Caco-2 (cell line): Measurements from ENCODE around the gene PIK3C2G. TPM values are rescaled to one million over a fixed set of nuclear protein-coding genes. Genes with fewer than 3 reads are reported as not detected.

Source experiments
- BruUV-seq: library from RNA; stranded (reverse); fragments of 400-500 nt; replicated peaks from 2 replicates; lab custom pipeline; 2021; lab: Mats Ljungman, UMichigan
- CTCF ChIA-PET: fragments of 300-600 bp; sonication (Branson Sonifier 250); formaldehyde crosslinking; loops from one replicate; lab custom pipeline; 2022; ENCODE audit warnings: antibody characterized with exemption; lab: Charles Lee
- POLR2A ChIA-PET: fragments of 300-600 bp; sonication (Branson Sonifier 250); formaldehyde crosslinking; loops from one replicate; lab custom pipeline; 2022; ENCODE audit warnings: antibody characterized with exemption; lab: Charles Lee
- DNase-seq, 2 experiments: peaks; one replicate each; pipeline versions ENCODE4 v3.0.0 to v3.0.0-alpha.2; 2020 to 2022
- H3K27me3 ChIP-seq: replicated peaks from 2 replicates; pipeline ENCODE4 v1.6.0; 2011; ENCODE audit warnings: low read length; ENCODE audit not compliant: control insufficient read depth, insufficient read depth
- H3K36me3 ChIP-seq: 2 replicates; pipeline ENCODE4 v1.5.1; 2011; ENCODE audit warnings: low read length; ENCODE audit not compliant: control insufficient read depth, insufficient read depth
- H3K4me1 ChIP-seq: fragments of 250-450 bp; sonication (Bioruptor Pico); 2 replicates; pipeline ENCODE4 v1.5.1; 2020; ENCODE audit warnings: mild to moderate bottlenecking
- H3K4me3 ChIP-seq: 2 replicates; pipeline ENCODE4 v1.5.1; 2011; ENCODE audit warnings: low read depth, mild to moderate bottlenecking, control low read depth, low read length
- H3K9me3 ChIP-seq: fragments of 250-450 bp; sonication (Bioruptor Pico); 2 replicates; pipeline ENCODE4 v1.5.1; 2020; ENCODE audit warnings: mild to moderate bottlenecking, moderate library complexity
- H3K27ac Mint-ChIP-seq: one replicate; pipeline ENCODE4 v1.8.0; 2022; ENCODE audit warnings: mixed read lengths; ENCODE audit not compliant: unreplicated experiment
- H3K27me3 Mint-ChIP-seq: one replicate; pipeline ENCODE4 v1.8.0; 2022; ENCODE audit warnings: mixed read lengths; ENCODE audit not compliant: insufficient read depth, unreplicated experiment
- H3K36me3 Mint-ChIP-seq: one replicate; pipeline ENCODE4 v1.8.0; 2022; ENCODE audit warnings: mild to moderate bottlenecking, mixed read lengths; ENCODE audit not compliant: insufficient read depth, unreplicated experiment
- H3K4me1 Mint-ChIP-seq: one replicate; pipeline ENCODE4 v1.8.0; 2022; ENCODE audit warnings: low read depth, mixed read lengths; ENCODE audit not compliant: unreplicated experiment
- H3K4me3 Mint-ChIP-seq: one replicate; pipeline ENCODE4 v1.8.0; 2022; ENCODE audit warnings: mild to moderate bottlenecking, moderate library complexity, mixed read lengths; ENCODE audit not compliant: unreplicated experiment
- H3K9me3 Mint-ChIP-seq: one replicate; pipeline ENCODE4 v1.8.0; 2022; ENCODE audit warnings: mixed read lengths; ENCODE audit not compliant: unreplicated experiment
- intact Hi-C: fragments of 100-400 bp; cut with micrococcal nuclease; formaldehyde crosslinking; loops from one replicate; pipeline ENCODE4 v1.10.0; 2022; ENCODE audit not compliant: unreplicated experiment
- total RNA-seq: library from RNA; stranded (reverse); gene quantifications from 2 replicates; pipeline ENCODE4 v1.2.3, GENCODE V29; 2022
- TF ChIP-seq, protein P1 (sequence below), 2 experiments: fragments of 200-600 bp in 1 of 2; IDR thresholded peaks; 1 replicate in 1 of 2; 2 replicates in 1 of 2; pipeline versions ENCODE4 v1.5.1 to v1.8.0; 2011 to 2022; ENCODE audit warnings: antibody characterized with exemption in 1 of 2, control low read depth in 1 of 2, inconsistent platforms in 1 of 2, low read depth in 1 of 2, low read length in 1 of 2, mild to moderate bottlenecking in 1 of 2, moderate library complexity in 1 of 2; ENCODE audit not compliant: insufficient read depth in 1 of 2, severe bottlenecking in 1 of 2, unreplicated experiment in 1 of 2

The PIK3C2G gene
- total RNA-seq, 1 experiment from 2014 or later: not detected

DNA sequence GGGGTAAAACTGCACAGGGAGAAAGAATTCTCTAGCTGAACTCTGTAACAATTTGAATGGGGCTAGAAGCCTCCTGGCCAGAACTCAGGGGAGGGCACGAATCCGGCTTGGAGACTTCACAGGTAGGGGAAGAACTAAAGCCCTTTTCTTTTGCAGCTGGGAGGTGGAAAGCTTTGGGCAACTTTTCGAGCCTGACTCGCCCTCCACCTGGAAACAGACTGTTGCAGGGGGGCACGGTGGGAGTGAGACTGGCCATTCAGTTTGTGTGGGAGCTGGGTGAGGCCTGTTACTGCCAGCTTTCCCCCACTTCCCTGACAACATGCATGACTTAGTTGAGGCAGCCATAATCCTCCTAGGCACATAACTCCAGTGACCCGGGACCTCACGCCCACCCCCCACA, 340.6 kb downstream of the PIK3C2G start:
- intact Hi-C loops: no loop called here
- BruUV-seq: no TSS peak
- CTCF ChIA-PET: no interaction called here

DNA sequence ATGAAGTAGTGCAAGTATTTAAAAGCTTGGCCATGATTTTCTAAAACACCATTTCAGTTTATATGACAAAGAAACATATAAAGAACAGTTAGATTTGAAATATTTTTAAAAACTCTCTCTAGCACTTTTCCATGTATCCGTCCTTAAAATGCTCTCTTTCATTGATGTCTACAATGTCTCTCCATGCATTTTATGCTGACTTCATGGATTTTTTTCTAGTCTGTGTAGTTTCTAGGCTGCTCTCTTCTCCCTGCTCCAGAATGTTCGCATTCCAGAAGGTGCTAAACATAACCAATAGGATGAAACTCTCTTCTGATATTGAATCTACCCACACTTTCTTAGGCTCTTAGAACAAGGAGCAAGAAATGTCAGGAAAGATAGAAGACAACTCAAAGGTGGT, 351.7 kb downstream of the PIK3C2G start:
- CTCF ChIA-PET: no interaction called here
- no TSS peak for BruUV-seq

More for the DNA sequence above, 340.6 kb downstream of the PIK3C2G start:
- Histone ChIP-seq H3K9me3 (no peaks in the 10 kb centered on the region), H3K36me3 (no peaks in the 10 kb centered on the region), H3K4me3 (no peak overlapping the region), H3K27me3 (no peaks in the 10 kb centered on the region), H3K4me1 (no peaks in the 10 kb centered on the region)
- Mint-ChIP-seq H3K36me3 (no peaks in the 10 kb centered on the region), H3K4me3 (no peak overlapping the region), H3K9me3 (no peaks in the 10 kb centered on the region), H3K27me3 (peaks cover 6% of the 10 kb centered on the region), H3K27ac (no peak overlapping the region), H3K4me1 (no peaks in the 10 kb centered on the region)
- DNase-seq: no peak
- POLR2A ChIA-PET: no interaction called here
- TF ChIP-seq, protein P1, sequence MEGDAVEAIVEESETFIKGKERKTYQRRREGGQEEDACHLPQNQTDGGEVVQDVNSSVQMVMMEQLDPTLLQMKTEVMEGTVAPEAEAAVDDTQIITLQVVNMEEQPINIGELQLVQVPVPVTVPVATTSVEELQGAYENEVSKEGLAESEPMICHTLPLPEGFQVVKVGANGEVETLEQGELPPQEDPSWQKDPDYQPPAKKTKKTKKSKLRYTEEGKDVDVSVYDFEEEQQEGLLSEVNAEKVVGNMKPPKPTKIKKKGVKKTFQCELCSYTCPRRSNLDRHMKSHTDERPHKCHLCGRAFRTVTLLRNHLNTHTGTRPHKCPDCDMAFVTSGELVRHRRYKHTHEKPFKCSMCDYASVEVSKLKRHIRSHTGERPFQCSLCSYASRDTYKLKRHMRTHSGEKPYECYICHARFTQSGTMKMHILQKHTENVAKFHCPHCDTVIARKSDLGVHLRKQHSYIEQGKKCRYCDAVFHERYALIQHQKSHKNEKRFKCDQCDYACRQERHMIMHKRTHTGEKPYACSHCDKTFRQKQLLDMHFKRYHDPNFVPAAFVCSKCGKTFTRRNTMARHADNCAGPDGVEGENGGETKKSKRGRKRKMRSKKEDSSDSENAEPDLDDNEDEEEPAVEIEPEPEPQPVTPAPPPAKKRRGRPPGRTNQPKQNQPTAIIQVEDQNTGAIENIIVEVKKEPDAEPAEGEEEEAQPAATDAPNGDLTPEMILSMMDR (IDR thresholded peaks at IDR 0.05; ENCODE audit: insufficient read depth in 1 of 2, low read depth in 1 of 2, low read length in 1 of 2, severe bottlenecking in 1 of 2, unreplicated experiment in 1 of 2): no peak

DNA sequence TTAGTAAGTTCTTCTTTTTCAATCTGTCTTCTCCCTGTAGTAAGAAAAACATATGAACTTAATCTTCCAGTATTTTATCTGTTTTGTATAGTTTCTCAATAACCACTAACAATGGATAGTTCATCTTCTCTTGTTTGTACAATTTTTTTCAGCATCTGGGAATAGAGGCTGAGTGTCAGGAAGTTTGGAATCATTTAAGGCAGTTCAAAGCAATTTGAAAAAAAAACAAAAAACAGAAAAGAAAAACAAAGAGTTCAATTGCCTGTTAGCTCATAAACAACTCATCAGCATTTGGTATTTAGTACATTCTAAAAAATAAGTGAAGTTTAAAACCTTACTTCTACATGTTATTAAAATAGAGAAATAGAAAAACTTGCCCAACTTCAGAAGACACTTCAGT, 359.7 kb downstream of the PIK3C2G start:
- ChIA-PET CTCF (no interaction called here), POLR2A (no interaction called here)
- H3K4me3 ChIP-seq: no peak overlapping the region
- Mint-ChIP-seq H3K9me3 (no peaks in the 10 kb centered on the region), H3K4me1 (no peaks in the 10 kb centered on the region), H3K27me3 (peaks cover 5% of the 10 kb centered on the region), H3K4me3 (no peak overlapping the region), H3K27ac (no peak overlapping the region), H3K36me3 (no peaks in the 10 kb centered on the region)
- H3K36me3 ChIP-seq: no peaks in the 10 kb centered on the region
- intact Hi-C loops: no loop called here
- no TSS peak for BruUV-seq
- H3K4me1 ChIP-seq: no peaks in the 10 kb centered on the region
- TF ChIP-seq, protein P1 (IDR thresholded peaks at IDR 0.05; ENCODE audit: insufficient read depth in 1 of 2, low read depth in 1 of 2, low read length in 1 of 2, severe bottlenecking in 1 of 2, unreplicated experiment in 1 of 2): no peak
- H3K9me3 ChIP-seq: no peaks in the 10 kb centered on the region
- no peaks in the 10 kb centered on the region for H3K27me3 ChIP-seq
- no peak for DNase-seq

More for the DNA sequence above, 351.7 kb downstream of the PIK3C2G start:
- Histone ChIP-seq H3K36me3 (no peaks in the 10 kb centered on the region), H3K27me3 (no peaks in the 10 kb centered on the region), H3K4me3 (no peak overlapping the region), H3K4me1 (no peaks in the 10 kb centered on the region), H3K9me3 (no peaks in the 10 kb centered on the region)
- TF ChIP-seq, protein P1 (IDR thresholded peaks at IDR 0.05; ENCODE audit: insufficient read depth in 1 of 2, low read depth in 1 of 2, low read length in 1 of 2, severe bottlenecking in 1 of 2, unreplicated experiment in 1 of 2): no peak
- Mint-ChIP-seq H3K27me3 (peaks cover 3% of the 10 kb centered on the region), H3K4me3 (no peak overlapping the region), H3K36me3 (no peaks in the 10 kb centered on the region), H3K4me1 (no peaks in the 10 kb centered on the region), H3K9me3 (no peaks in the 10 kb centered on the region), H3K27ac (no peak overlapping the region)
- no peak for DNase-seq
- intact Hi-C loops: no loop called here
- POLR2A ChIA-PET: no interaction called here
